ENCODE data around the gene ARHGEF4. TPM values are rescaled to one million over a fixed set of nuclear protein-coding genes. Genes with fewer than 3 reads are reported as not detected.

The ARHGEF4 gene
- total and polyA plus RNA-seq, 2 experiments from 2014 or later: 4.6 to 16.6 TPM

GRCh38 chr2:130933501-130933900, 96.8 kb downstream of the ARHGEF4 start:
- no peak overlapping the region for H3K27ac Mint-ChIP-seq

GRCh38 chr2:130936451-130936850, 99.7 kb downstream of the ARHGEF4 start:
- ATAC-seq (no peak), DNase-seq (ENCODE audit: low spot score) (no peak)
- peaks cover 8% of the 10 kb centered on the region; the same call in 2 of the 3 replicates for H3K9me3 Mint-ChIP-seq
- Histone ChIP-seq H3K4me2 (no peak overlapping the region), H3K9me2 (ENCODE audit: insufficient read depth) (no peaks in the 10 kb centered on the region), H3F3A (replicated peaks; ENCODE audit: low read depth) (no peaks in the 10 kb centered on the region), H2AFZ (no peak overlapping the region), H3K4me1 (ENCODE audit: insufficient read depth) (0 out of 2 replicates have a peak, but pooled peaks cover 4% of the 10 kb centered on the region), H3K4me3 (no peak overlapping the region), H3K27me3 (ENCODE audit: insufficient read depth) (no peaks in the 10 kb centered on the region), H3K36me3 (ENCODE audit: insufficient read depth) (no peaks in the 10 kb centered on the region), H3K27ac (ENCODE audit: low read depth) (no peak overlapping the region), H4K20me1 (replicated peaks; ENCODE audit: insufficient read depth) (no peaks in the 10 kb centered on the region), H3K79me2 (replicated peaks; ENCODE audit: insufficient read depth) (no peaks in the 10 kb centered on the region)
- H3K4me3 Mint-ChIP-seq: no peak overlapping the region
- H3K36me3 Mint-ChIP-seq (ENCODE audit: low read depth): peaks cover 5% of the 10 kb centered on the region
- H3K27ac Mint-ChIP-seq: no peak overlapping the region
- peaks cover 7% of the 10 kb centered on the region; the same call in 1 of the 3 replicates for H3K4me1 Mint-ChIP-seq
- no peaks in the 10 kb centered on the region for H3K27me3 Mint-ChIP-seq (ENCODE audit: insufficient read depth, low read depth, poor library complexity)
- TF ChIP-seq ZNF114 (CRISPR knock-in tag; IDR thresholded peaks at IDR 0.05) (no peak), EZH2phosphoT487 (IDR thresholded peaks at IDR 0.05; ENCODE audit: unreplicated experiment) (no peak), NANOG (IDR thresholded peaks at IDR 0.05; ENCODE audit: borderline replicate concordance) (no peak), CREB1 (CRISPR knock-in tag; IDR thresholded peaks at IDR 0.05; ENCODE audit: low read depth) (no peak), ZNF331 (CRISPR knock-in tag; IDR thresholded peaks at IDR 0.05; ENCODE audit: low read depth) (no peak), JUNB (IDR thresholded peaks at IDR 0.05; ENCODE audit: unreplicated experiment) (no peak), EZH2 (IDR thresholded peaks at IDR 0.05; ENCODE audit: low read depth, unreplicated experiment) (no peak)
- TF ChIP-seq, protein P1, sequence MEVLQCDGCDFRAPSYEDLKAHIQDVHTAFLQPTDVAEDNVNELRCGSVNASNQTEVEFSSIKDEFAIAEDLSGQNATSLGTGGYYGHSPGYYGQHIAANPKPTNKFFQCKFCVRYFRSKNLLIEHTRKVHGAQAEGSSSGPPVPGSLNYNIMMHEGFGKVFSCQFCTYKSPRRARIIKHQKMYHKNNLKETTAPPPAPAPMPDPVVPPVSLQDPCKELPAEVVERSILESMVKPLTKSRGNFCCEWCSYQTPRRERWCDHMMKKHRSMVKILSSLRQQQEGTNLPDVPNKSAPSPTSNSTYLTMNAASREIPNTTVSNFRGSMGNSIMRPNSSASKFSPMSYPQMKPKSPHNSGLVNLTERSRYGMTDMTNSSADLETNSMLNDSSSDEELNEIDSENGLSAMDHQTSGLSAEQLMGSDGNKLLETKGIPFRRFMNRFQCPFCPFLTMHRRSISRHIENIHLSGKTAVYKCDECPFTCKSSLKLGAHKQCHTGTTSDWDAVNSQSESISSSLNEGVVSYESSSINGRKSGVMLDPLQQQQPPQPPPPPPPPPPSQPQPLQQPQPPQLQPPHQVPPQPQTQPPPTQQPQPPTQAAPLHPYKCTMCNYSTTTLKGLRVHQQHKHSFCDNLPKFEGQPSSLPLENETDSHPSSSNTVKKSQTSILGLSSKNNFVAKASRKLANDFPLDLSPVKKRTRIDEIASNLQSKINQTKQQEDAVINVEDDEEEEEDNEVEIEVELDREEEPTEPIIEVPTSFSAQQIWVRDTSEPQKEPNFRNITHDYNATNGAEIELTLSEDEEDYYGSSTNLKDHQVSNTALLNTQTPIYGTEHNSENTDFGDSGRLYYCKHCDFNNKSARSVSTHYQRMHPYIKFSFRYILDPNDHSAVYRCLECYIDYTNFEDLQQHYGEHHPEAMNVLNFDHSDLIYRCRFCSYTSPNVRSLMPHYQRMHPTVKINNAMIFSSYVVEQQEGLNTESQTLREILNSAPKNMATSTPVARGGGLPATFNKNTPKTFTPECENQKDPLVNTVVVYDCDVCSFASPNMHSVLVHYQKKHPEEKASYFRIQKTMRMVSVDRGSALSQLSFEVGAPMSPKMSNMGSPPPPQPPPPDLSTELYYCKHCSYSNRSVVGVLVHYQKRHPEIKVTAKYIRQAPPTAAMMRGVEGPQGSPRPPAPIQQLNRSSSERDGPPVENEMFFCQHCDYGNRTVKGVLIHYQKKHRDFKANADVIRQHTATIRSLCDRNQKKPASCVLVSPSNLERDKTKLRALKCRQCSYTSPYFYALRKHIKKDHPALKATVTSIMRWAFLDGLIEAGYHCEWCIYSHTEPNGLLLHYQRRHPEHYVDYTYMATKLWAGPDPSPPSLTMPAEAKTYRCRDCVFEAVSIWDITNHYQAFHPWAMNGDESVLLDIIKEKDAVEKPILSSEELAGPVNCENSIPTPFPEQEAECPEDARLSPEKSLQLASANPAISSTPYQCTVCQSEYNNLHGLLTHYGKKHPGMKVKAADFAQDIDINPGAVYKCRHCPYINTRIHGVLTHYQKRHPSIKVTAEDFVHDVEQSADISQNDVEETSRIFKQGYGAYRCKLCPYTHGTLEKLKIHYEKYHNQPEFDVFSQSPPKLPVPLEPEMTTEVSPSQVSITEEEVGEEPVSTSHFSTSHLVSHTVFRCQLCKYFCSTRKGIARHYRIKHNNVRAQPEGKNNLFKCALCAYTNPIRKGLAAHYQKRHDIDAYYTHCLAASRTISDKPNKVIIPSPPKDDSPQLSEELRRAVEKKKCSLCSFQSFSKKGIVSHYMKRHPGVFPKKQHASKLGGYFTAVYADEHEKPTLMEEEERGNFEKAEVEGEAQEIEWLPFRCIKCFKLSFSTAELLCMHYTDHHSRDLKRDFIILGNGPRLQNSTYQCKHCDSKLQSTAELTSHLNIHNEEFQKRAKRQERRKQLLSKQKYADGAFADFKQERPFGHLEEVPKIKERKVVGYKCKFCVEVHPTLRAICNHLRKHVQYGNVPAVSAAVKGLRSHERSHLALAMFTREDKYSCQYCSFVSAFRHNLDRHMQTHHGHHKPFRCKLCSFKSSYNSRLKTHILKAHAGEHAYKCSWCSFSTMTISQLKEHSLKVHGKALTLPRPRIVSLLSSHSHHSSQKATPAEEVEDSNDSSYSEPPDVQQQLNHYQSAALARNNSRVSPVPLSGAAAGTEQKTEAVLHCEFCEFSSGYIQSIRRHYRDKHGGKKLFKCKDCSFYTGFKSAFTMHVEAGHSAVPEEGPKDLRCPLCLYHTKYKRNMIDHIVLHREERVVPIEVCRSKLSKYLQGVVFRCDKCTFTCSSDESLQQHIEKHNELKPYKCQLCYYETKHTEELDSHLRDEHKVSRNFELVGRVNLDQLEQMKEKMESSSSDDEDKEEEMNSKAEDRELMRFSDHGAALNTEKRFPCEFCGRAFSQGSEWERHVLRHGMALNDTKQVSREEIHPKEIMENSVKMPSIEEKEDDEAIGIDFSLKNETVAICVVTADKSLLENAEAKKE (CRISPR knock-in tag; IDR thresholded peaks at IDR 0.05): no peak
- TF ChIP-seq, protein P2, sequence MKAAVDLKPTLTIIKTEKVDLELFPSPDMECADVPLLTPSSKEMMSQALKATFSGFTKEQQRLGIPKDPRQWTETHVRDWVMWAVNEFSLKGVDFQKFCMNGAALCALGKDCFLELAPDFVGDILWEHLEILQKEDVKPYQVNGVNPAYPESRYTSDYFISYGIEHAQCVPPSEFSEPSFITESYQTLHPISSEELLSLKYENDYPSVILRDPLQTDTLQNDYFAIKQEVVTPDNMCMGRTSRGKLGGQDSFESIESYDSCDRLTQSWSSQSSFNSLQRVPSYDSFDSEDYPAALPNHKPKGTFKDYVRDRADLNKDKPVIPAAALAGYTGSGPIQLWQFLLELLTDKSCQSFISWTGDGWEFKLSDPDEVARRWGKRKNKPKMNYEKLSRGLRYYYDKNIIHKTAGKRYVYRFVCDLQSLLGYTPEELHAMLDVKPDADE (IDR thresholded peaks at IDR 0.05): no peak
- TF ChIP-seq, protein P3, sequence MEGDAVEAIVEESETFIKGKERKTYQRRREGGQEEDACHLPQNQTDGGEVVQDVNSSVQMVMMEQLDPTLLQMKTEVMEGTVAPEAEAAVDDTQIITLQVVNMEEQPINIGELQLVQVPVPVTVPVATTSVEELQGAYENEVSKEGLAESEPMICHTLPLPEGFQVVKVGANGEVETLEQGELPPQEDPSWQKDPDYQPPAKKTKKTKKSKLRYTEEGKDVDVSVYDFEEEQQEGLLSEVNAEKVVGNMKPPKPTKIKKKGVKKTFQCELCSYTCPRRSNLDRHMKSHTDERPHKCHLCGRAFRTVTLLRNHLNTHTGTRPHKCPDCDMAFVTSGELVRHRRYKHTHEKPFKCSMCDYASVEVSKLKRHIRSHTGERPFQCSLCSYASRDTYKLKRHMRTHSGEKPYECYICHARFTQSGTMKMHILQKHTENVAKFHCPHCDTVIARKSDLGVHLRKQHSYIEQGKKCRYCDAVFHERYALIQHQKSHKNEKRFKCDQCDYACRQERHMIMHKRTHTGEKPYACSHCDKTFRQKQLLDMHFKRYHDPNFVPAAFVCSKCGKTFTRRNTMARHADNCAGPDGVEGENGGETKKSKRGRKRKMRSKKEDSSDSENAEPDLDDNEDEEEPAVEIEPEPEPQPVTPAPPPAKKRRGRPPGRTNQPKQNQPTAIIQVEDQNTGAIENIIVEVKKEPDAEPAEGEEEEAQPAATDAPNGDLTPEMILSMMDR (conservative IDR thresholded peaks at IDR 0.05; ENCODE audit: low read depth in 2 of 2): no peak

More at GRCh38 chr2:130933501-130933900, 96.8 kb downstream of the ARHGEF4 start:
- H3K4me2 ChIP-seq: no peak overlapping the region
- no peaks in the 10 kb centered on the region for H3F3A ChIP-seq (replicated peaks; ENCODE audit: low read depth)
- no peak overlapping the region for H3K27ac ChIP-seq (ENCODE audit: low read depth)
- no peak overlapping the region for H2AFZ ChIP-seq
- Mint-ChIP-seq H3K4me3 (no peak overlapping the region), H3K27me3 (ENCODE audit: insufficient read depth, low read depth, poor library complexity) (peaks cover 2% of the 10 kb centered on the region), H3K4me1 (peaks cover 11% of the 10 kb centered on the region), H3K9me3 (peaks cover 12% of the 10 kb centered on the region; the same call in 2 of the 3 replicates), H3K36me3 (ENCODE audit: low read depth) (peaks cover 7% of the 10 kb centered on the region)
- no peaks in the 10 kb centered on the region for H3K9me2 ChIP-seq (ENCODE audit: insufficient read depth)
- DNase-seq (ENCODE audit: low spot score) (no peak), ATAC-seq (no peak)
- peaks cover 12% of the 10 kb centered on the region for H3K4me1 ChIP-seq (ENCODE audit: insufficient read depth)
- no peak overlapping the region for H3K4me3 ChIP-seq
- no peak for TF ChIP-seq STAT1 (IDR thresholded peaks at IDR 0.05; ENCODE audit: unreplicated experiment)
- TF ChIP-seq JUNB (IDR thresholded peaks at IDR 0.05; ENCODE audit: unreplicated experiment): no peak
- TF ChIP-seq NANOG (IDR thresholded peaks at IDR 0.05; ENCODE audit: borderline replicate concordance): no peak
- no peak for TF ChIP-seq ZNF114 (CRISPR knock-in tag; IDR thresholded peaks at IDR 0.05)
- TF ChIP-seq EZH2phosphoT487 (IDR thresholded peaks at IDR 0.05; ENCODE audit: unreplicated experiment): no peak
- no peaks in the 10 kb centered on the region for H3K79me2 ChIP-seq (replicated peaks; ENCODE audit: insufficient read depth)
- H3K27me3 ChIP-seq (ENCODE audit: insufficient read depth): no peaks in the 10 kb centered on the region
- no peaks in the 10 kb centered on the region for H4K20me1 ChIP-seq (replicated peaks; ENCODE audit: insufficient read depth)
- H3K36me3 ChIP-seq (ENCODE audit: insufficient read depth): no peaks in the 10 kb centered on the region

Measured in GM23338 (cell line).